HUES48 (cell line): ENCODE results near the gene KLHL12.

Experiments
- H3K27ac ChIP-seq: one replicate; pipeline ENCODE4 v1.7.0; 2013; ENCODE audit warnings: low read depth, low read length, inconsistent platforms
- H3K27me3 ChIP-seq: 2 replicates; pipeline ENCODE4 v1.6.1; 2013; ENCODE audit warnings: mild to moderate bottlenecking, low read length; ENCODE audit not compliant: control insufficient read depth, insufficient read depth
- H3K36me3 ChIP-seq: 2 replicates; pipeline ENCODE4 v1.6.1; 2013; ENCODE audit warnings: low read length; ENCODE audit not compliant: control insufficient read depth, insufficient read depth
- H3K4me1 ChIP-seq: 2 replicates; pipeline ENCODE4 v1.6.1; 2013; ENCODE audit warnings: mild to moderate bottlenecking, low read length; ENCODE audit not compliant: control insufficient read depth, insufficient read depth
- H3K4me3 ChIP-seq: 2 replicates; pipeline ENCODE4 v1.5.1; 2013; ENCODE audit warnings: mild to moderate bottlenecking, low read depth, low read length
- H3K9ac ChIP-seq: 2 replicates; pipeline ENCODE4 v1.6.1; 2013; ENCODE audit warnings: mild to moderate bottlenecking, low read depth, low read length, moderate library complexity
- H3K9me3 ChIP-seq: 2 replicates; pipeline ENCODE4 v1.6.1; 2013; ENCODE audit warnings: low read length; ENCODE audit not compliant: control insufficient read depth, insufficient read depth

The KLHL12 gene

DNA sequence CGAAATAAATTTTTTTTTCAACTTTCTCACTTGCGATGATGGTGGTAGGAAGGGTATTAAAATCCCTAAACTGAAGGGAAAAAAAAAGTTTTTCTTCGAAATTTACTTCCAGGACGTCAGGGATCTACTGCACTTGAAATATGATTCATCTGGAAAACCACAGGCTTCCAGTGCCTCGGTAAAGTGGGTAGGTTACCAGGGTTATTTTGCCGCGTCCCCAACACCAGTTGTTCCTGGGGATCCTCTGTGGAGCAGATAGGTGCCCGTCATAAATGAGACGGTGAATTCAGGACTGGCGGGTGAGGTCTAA, 38.9 kb downstream of the KLHL12 start:
- H3K36me3 ChIP-seq, result peaks cover 19% of the 10 kb centered on the region
- peak overlapping the region; percentile 93 for H3K27ac ChIP-seq
- peak overlapping the region; percentile 93 for H3K4me3 ChIP-seq

DNA sequence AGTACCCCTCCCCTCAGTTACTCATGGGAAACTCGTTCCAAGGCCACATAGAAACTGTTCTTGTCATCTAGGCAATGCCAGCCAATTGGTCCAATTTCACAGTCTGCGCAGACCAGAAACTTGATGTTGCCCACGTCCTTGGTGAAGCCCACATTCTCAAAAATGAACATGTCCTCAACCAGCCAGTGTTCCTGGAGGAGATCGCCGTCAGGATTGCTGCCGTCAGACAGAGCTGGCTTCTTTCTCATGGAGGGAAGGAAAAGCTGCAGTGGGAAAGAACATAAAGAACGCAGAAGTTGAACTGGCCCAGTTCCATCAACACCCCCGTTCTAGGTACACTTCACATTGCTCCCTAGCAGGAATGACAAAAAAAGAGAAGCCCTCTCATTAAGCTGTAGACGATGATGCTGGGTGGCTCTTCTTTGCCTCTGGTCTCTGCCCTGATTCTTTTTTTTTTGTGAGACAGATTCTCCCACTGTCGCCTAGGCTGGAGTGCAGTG, 46.0 kb downstream of the KLHL12 start:
- Histone ChIP-seq H3K36me3 (peaks cover 28% of the 10 kb centered on the region), H3K9ac (no peak overlapping the region), H3K9me3 (no peaks in the 10 kb centered on the region), H3K27me3 (no peaks in the 10 kb centered on the region), H3K4me3 (no peak overlapping the region), H3K27ac (no peak overlapping the region), H3K4me1 (peaks cover 7% of the 10 kb centered on the region)

More for the DNA sequence above, 38.9 kb downstream of the KLHL12 start:
- no peaks in the 10 kb centered on the region for H3K27me3 ChIP-seq
- no peaks in the 10 kb centered on the region for H3K9me3 ChIP-seq
- peaks cover 16% of the 10 kb centered on the region for H3K4me1 ChIP-seq
- peak overlapping the region; percentile 61 for H3K9ac ChIP-seq

DNA sequence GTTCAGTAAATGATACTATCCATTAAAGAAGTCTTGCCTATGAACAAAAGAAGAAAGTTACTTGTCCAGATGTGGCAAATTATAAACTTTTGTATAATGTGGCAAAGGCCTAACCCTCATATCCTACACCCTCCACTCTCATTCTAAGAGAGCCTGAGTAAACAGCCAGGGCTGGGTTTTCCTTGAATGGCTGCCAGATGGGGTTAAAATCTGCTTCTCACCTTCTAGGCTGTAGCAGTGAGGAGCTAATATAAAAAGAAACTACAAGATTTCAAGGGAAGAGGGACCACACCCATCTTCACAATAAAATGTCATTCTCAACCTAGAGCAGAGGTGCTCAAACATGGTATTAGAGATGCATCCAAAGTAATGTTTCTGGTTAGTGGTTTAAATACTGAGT, 47.0 kb downstream of the KLHL12 start:
- Histone ChIP-seq H3K4me3 (no peak overlapping the region), H3K9me3 (no peaks in the 10 kb centered on the region), H3K27me3 (no peaks in the 10 kb centered on the region), H3K27ac (no peak overlapping the region), H3K36me3 (peaks cover 28% of the 10 kb centered on the region), H3K4me1 (no peaks in the 10 kb centered on the region), H3K9ac (no peak overlapping the region)

DNA sequence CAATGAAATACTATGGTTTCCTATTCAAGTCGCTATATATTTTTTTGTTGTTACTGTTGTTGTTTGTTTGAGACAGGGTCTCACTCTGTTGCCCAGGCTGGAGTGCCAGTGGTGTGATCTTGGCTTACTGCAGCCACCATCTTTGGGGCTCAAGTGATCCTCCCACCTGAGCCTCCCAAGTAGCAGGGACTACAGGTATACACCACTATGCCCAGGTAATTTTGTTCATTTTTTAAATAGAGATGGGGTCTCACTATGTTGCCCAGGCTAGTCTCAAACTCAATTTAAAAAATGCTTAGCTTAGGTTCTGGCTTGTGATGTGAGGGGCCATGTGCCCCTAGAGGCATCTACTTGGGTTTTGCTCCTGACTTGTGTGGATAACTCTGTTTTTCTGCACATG, 47.9 kb downstream of the KLHL12 start:
- H3K27ac ChIP-seq, result no peak overlapping the region
- peaks cover 32% of the 10 kb centered on the region for H3K36me3 ChIP-seq
- no peak overlapping the region for H3K4me3 ChIP-seq
- no peaks in the 10 kb centered on the region for H3K9me3 ChIP-seq
- no peak overlapping the region for H3K9ac ChIP-seq
- no peaks in the 10 kb centered on the region for H3K4me1 ChIP-seq
- H3K27me3 ChIP-seq, result no peaks in the 10 kb centered on the region

DNA sequence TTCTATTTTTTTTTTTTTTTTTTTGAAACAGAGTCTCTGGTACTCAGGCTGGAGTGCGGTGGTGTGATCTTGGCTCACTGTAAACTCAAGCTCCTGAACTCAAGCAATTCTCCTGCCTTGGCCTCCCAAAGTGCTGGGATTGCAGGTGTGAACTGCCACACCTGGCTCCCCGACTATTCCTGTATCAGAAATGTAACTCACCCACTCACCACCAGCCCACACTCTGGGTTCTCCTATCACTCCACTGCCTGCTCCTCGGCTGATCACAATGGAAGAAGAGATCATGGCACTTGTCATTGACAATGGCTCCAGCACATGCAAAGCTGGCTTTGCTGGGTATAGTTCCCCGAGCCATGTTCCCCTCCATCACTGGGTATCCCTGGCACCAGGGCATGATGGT, 54.0 kb downstream of the KLHL12 start:
- Histone ChIP-seq H3K9me3 (no peaks in the 10 kb centered on the region), H3K36me3 (peaks cover 16% of the 10 kb centered on the region), H3K4me1 (no peaks in the 10 kb centered on the region), H3K4me3 (no peak overlapping the region), H3K27ac (no peak overlapping the region), H3K9ac (no peak overlapping the region), H3K27me3 (no peaks in the 10 kb centered on the region)

DNA sequence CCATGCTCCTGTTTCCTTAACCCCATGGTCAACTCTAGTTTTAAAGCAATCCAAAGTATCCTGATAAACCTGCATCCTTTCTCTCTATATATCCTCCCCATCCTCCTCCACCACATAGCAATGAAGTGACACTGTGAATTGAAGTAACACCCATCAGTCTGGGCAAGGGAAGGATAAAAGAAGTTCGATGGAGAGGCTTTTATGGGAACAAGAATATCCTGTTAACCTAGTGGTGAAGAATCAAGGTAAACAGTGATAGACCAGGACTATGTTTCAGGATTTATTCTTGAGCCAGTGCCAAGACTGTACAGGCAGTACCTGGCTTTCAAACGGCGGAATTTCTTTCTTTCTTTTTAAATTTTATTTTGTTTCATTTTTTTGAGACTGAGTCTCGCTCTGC, 55.7 kb downstream of the KLHL12 start:
- H3K9me3 ChIP-seq, result no peaks in the 10 kb centered on the region
- H3K27me3 ChIP-seq, result no peaks in the 10 kb centered on the region
- no peaks in the 10 kb centered on the region for H3K4me1 ChIP-seq
- no peak overlapping the region for H3K27ac ChIP-seq
- H3K9ac ChIP-seq, result no peak overlapping the region
- H3K4me3 ChIP-seq, result no peak overlapping the region
- peaks cover 16% of the 10 kb centered on the region for H3K36me3 ChIP-seq

DNA sequence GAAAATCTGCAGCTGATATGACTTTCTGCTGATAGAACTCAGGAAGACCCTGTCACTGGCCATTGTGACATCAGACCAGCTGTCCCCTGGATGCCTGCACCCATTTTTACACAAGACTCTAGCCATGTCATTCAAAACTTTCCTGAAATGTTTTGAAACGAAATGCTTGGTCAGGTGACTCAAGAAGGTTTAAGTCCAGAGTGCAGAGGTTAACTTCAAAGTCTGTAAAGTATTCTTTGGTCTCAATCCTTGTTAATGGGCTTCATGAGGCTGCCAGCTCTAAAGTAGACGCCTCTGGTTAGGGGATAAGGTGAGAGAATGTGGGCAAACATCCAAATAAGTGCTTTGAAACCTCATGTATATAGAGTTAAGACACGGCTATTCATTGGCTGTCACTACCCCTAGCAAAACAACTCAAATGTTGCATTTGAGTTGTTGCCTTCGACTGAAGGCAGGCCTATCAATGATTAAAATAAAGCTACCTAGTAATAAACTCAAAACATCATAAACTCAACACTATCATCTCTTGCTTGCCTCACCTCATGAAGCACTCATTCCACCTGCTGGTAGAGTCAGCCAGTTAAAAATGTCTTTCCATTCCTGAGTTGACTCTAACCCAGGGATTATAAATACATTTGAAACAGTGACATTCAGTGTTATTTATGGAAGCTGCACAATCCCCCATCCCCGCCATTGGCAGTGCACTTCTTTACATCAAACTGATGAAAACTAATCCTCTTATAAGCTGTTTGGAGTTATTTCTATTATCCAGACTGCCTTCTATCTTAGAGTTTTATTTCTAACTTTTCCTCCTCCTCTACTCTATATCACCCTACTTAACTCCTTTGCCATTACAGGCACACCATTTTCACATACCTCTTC, 64.1 kb downstream of the KLHL12 start:
- Histone ChIP-seq H3K27ac (no peak overlapping the region), H3K4me1 (peaks cover 7% of the 10 kb centered on the region; the same call in 1 of the 2 replicates), H3K9ac (no peak overlapping the region)

DNA sequence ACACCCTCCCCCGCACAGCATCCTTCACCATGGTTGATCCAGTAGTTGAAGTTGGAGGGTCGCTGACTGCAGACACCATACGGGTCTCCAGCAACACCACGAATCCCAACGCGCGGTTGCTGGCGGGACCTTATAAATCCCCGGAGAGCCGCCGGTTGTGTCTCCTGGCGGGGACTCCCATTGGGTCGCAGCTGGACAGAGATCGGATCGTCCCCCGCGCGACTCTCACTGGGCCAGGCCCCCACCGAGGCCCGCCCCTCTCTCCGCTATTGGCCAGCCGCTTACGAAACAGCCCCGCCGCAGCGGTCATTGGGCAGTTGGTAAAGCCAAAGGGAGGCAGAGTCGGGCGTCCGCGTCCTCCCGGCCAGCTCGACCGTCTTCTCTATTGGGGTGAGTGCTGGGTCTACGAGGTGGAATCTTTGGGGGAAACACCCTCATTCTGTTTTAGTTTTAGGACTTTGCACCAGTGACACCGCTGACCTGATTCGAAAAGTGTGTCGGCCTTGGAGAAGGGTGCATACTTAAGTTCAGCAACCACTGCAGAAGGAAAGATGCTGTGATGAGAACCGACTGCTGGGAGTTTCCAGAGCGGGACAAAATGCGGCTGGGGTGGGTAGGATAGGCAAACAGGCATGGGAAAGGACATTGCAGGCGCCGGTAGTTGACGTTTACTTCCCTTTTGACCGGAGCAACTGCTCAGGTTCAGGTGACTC, 65.5 kb downstream of the KLHL12 start:
- Histone ChIP-seq H3K27me3 (no peaks in the 10 kb centered on the region), H3K27ac (peak overlapping the region; percentile 93), H3K9me3 (no peaks in the 10 kb centered on the region), H3K4me3 (peak overlapping the region; percentile 92), H3K9ac (peak overlapping the region; percentile 92), H3K4me1 (peaks cover 7% of the 10 kb centered on the region; the same call in 1 of the 2 replicates), H3K36me3 (peaks cover 24% of the 10 kb centered on the region)

More for the DNA sequence above, 64.1 kb downstream of the KLHL12 start:
- peaks cover 11% of the 10 kb centered on the region for H3K36me3 ChIP-seq
- H3K9me3 ChIP-seq, result no peaks in the 10 kb centered on the region
- H3K27me3 ChIP-seq, result no peaks in the 10 kb centered on the region
- H3K4me3 ChIP-seq, result peak overlapping the region; percentile 92; the same call in 1 of the 2 replicates

DNA sequence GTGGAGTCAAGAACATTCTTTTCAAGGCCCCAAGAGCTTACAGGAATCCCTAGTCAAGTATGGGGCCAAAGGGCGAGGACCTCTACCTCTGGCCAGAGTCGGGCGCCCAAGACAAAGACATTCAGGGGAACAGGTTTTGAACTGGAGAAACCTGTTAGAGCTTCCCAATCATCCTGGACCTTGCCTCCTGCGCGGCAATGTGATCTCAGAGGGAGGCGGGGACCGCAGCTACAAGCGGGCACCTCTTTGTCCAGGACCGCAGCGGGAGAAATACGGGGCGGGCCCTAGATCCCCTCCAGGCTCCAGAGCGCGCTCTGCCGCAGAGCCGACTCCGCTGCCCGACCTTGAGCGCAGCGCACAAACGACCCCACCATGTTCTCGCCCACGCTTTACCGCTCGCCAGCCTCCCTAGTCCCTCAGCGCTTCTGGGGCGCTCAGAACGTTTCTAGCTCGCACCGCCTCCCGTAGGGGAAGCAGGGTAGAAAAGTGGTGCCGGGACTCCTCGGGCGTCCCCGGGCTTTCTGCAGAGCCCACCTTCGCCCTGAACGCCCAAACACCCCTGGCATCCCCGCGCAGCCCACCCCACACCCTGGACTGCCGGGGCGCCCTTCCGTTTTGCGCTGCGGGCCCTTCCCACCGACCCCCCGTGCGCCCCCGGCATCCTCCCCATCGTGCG, 66.2 kb downstream of the KLHL12 start:
- H3K27me3 ChIP-seq, result no peaks in the 10 kb centered on the region
- peaks cover 31% of the 10 kb centered on the region for H3K36me3 ChIP-seq
- peaks cover 7% of the 10 kb centered on the region; the same call in 1 of the 2 replicates for H3K4me1 ChIP-seq
- peak overlapping the region; percentile 92 for H3K9ac ChIP-seq
- peak overlapping the region; percentile 93 for H3K27ac ChIP-seq
- peak overlapping the region; percentile 92 for H3K4me3 ChIP-seq
- H3K9me3 ChIP-seq, result no peaks in the 10 kb centered on the region

DNA sequence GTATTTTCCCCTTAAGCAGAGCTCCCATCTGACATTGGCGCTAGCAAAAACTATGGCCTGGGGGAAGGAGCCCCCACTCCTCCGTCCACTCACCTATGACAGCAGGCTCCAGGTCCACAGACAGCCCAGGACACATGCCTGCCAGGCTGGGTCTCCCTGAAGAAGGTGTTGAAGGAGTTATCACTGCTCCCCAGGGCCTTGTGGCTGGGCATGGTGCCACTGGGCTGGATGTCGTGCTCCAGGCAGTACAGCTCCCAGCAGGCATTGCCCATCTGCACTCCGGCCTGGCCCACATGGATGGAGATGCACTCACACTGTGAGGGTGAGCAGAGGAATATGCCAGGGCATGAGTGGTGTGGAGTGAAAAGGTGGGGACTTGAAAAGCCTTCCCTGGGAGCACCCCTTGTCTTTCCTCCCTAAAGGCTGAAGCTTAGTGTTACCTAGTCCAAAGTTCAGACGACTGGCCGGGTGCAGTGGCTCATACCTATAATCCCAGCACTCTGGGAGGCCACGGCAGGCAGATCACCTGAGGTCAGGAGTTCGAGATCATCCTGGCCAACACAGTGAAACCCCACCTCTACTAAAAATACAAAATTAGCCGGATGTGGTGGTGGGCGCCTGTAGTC, 68.1 kb downstream of the KLHL12 start:
- Histone ChIP-seq H3K27me3 (no peaks in the 10 kb centered on the region), H3K4me3 (no peak overlapping the region), H3K36me3 (peaks cover 43% of the 10 kb centered on the region), H3K9ac (no peak overlapping the region), H3K9me3 (no peaks in the 10 kb centered on the region), H3K4me1 (peaks cover 7% of the 10 kb centered on the region; the same call in 1 of the 2 replicates), H3K27ac (no peak overlapping the region)
